CD4-positive, alpha-beta T cell treated with Interleukin-15 for 4 hours (primary cell): Measurements from ENCODE around the gene LYRM1.
A peak's percentile ranks its signal among the peaks of the same experiment; 100 is the strongest.
"Not testable (repeated sequence)": the region's sequence is repeated elsewhere in the genome, so short reads cannot be mapped to it uniquely, and the experiment has no call there.

ENCODE experiments used
- DNase-seq: peaks from one replicate; pipeline ENCODE4 v3.0.0-alpha.2; 2020; ENCODE audit warnings: low spot score

The LYRM1 gene

GRCh38 chr16:20937736-20938135, 37.2 kb downstream of the LYRM1 start:
- no peak for DNase-seq

- DNase-seq, result no peak
Measured at GRCh38 chr16:20938426-20938825, 37.9 kb downstream of the LYRM1 start.

GRCh38 chr16:20939611-20940010, 39.0 kb downstream of the LYRM1 start:
- DNase-seq, result no peak

- DNase-seq, result no peak
Measured at GRCh38 chr16:20940871-20941635, 40.5 kb downstream of the LYRM1 start.

- no peak for DNase-seq
Measured at GRCh38 chr16:20941636-20941926, 41.0 kb downstream of the LYRM1 start.

GRCh38 chr16:20942256-20942655, 41.7 kb downstream of the LYRM1 start:
- no peak for DNase-seq

GRCh38 chr16:20944861-20945574, 44.4 kb downstream of the LYRM1 start:
- peak; percentile 17 for DNase-seq

- not testable (repeated sequence) for DNase-seq
Measured at GRCh38 chr16:20945575-20945875, 45.0 kb downstream of the LYRM1 start.

GRCh38 chr16:20946015-20946629, 45.6 kb downstream of the LYRM1 start:
- DNase-seq, result no peak

- DNase-seq, result no peak
Measured at GRCh38 chr16:20948444-20948843, 47.9 kb downstream of the LYRM1 start.

- no peak for DNase-seq
Measured at GRCh38 chr16:20949660-20950059, 49.1 kb downstream of the LYRM1 start.

- DNase-seq, result no peak
Measured at GRCh38 chr16:20950294-20950693, 49.7 kb downstream of the LYRM1 start.

- no peak for DNase-seq
Measured at GRCh38 chr16:20952139-20952920, 51.8 kb downstream of the LYRM1 start.

- DNase-seq, result no peak
Measured at GRCh38 chr16:20954574-20954973, 54.0 kb downstream of the LYRM1 start.

- DNase-seq, result no peak
Measured at GRCh38 chr16:20956319-20956718, 55.7 kb downstream of the LYRM1 start.

- no peak for DNase-seq
Measured at GRCh38 chr16:20957153-20957552, 56.6 kb downstream of the LYRM1 start.

GRCh38 chr16:20960899-20961298, 60.3 kb downstream of the LYRM1 start:
- no peak for DNase-seq

GRCh38 chr16:20968765-20969164, 68.2 kb downstream of the LYRM1 start:
- DNase-seq, result no peak

GRCh38 chr16:20969386-20969785, 68.8 kb downstream of the LYRM1 start:
- DNase-seq, result no peak

GRCh38 chr16:20971401-20971800, 70.8 kb downstream of the LYRM1 start:
- no peak for DNase-seq

- not testable (repeated sequence) for DNase-seq
Measured at GRCh38 chr16:20973201-20973600, 72.6 kb downstream of the LYRM1 start.
